GM12873 (cell line): ENCODE data around the gene MYO6.

Experiments
- TF ChIP-seq, protein P1 (sequence below): IDR thresholded peaks from 2 replicates; pipeline ENCODE4 v1.5.1; 2012; ENCODE audit warnings: low read depth, mild to moderate bottlenecking, moderate library complexity, low read length, control low read depth; ENCODE audit not compliant: insufficient read depth; ENCODE audit errors: missing control alignments

MYO6 gene

DNA sequence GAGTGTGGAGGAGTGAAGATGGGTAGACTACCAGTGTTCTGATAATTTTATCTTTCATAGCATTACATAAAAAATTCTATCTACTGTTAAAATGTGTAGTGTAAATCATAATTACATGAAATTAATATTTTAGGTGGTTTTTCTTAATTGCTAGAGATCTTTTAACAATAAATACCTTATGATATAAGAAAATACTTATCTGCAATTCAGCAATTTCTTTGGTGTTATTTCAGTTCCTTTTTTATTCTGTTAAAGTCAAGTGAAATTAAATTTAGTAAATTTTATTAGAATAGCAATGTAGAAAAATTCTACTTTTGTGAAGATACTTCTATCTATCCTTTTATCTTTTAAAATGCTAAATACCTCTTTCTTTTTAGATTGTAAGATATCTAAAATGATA lies 219.1 kb downstream of the MYO6 start:
- TF ChIP-seq, protein P1, sequence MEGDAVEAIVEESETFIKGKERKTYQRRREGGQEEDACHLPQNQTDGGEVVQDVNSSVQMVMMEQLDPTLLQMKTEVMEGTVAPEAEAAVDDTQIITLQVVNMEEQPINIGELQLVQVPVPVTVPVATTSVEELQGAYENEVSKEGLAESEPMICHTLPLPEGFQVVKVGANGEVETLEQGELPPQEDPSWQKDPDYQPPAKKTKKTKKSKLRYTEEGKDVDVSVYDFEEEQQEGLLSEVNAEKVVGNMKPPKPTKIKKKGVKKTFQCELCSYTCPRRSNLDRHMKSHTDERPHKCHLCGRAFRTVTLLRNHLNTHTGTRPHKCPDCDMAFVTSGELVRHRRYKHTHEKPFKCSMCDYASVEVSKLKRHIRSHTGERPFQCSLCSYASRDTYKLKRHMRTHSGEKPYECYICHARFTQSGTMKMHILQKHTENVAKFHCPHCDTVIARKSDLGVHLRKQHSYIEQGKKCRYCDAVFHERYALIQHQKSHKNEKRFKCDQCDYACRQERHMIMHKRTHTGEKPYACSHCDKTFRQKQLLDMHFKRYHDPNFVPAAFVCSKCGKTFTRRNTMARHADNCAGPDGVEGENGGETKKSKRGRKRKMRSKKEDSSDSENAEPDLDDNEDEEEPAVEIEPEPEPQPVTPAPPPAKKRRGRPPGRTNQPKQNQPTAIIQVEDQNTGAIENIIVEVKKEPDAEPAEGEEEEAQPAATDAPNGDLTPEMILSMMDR = no peak
